H1 (cell line): ENCODE data around the gene UPB1. TPM values are rescaled to one million over a fixed set of nuclear protein-coding genes. Genes with fewer than 3 reads are reported as not detected.

Experiments
- BCL11A ChIP-seq, 2 experiments: IDR thresholded peaks; one replicate each; pipeline ENCODE4 v1.6.1; 2011; ENCODE audit warnings: low read depth in 2 of 2, low read length in 2 of 2, mild to moderate bottlenecking in 2 of 2
- BRCA1 ChIP-seq: IDR thresholded peaks from 2 replicates; pipeline ENCODE4 v1.6.1; 2012; ENCODE audit warnings: low read depth, low read length, improper control_type of control experiment
- CEBPB ChIP-seq: IDR thresholded peaks from 2 replicates; pipeline ENCODE4 v1.6.1; 2012; ENCODE audit warnings: low read depth, low read length
- CHD1 ChIP-seq: IDR thresholded peaks from 2 replicates; pipeline ENCODE4 v1.6.1; 2012; ENCODE audit warnings: low read depth, low read length, improper control_type of control experiment
- EGR1 ChIP-seq: IDR thresholded peaks from 2 replicates; pipeline ENCODE4 v1.6.1; 2011; ENCODE audit warnings: low read depth, low read length, borderline replicate concordance
- EP300 ChIP-seq, 2 experiments: IDR thresholded peaks; 1 replicate in 1 of 2; 2 replicates in 1 of 2; pipeline ENCODE4 v1.6.1; 2011 to 2012; ENCODE audit warnings: low read depth in 2 of 2, low read length in 2 of 2, mild to moderate bottlenecking in 2 of 2, borderline replicate concordance in 1 of 2, inconsistent platforms in 1 of 2, moderate library complexity in 1 of 2
- GABPA ChIP-seq: IDR thresholded peaks from 2 replicates; pipeline ENCODE4 v1.6.1; 2011; ENCODE audit warnings: mild to moderate bottlenecking, low read length, moderate library complexity, borderline replicate concordance; ENCODE audit not compliant: insufficient read depth
- HDAC2 ChIP-seq, 2 experiments: fragments of 300-600 bp in 1 of 2; sonication (generic) in 1 of 2; IDR thresholded peaks; 2 replicates each; pipeline ENCODE4 v1.6.1; 2011 to 2012; ENCODE audit warnings: low read depth in 2 of 2, low read length in 2 of 2, mild to moderate bottlenecking in 2 of 2, moderate library complexity in 2 of 2, borderline replicate concordance in 1 of 2, inconsistent platforms in 1 of 2
- HDAC6 ChIP-seq: IDR thresholded peaks from one replicate; pipeline ENCODE4 v1.7.1; 2012; ENCODE audit warnings: low read depth, mild to moderate bottlenecking, inconsistent platforms, low read length, moderate library complexity
- JUND ChIP-seq: IDR thresholded peaks from 2 replicates; pipeline ENCODE4 v1.6.1; 2011; ENCODE audit warnings: mild to moderate bottlenecking, improper control_type of control experiment, low read length
- KDM1A ChIP-seq: fragments of 200-600, 300-600 bp; sonication (generic); IDR thresholded peaks from 2 replicates; pipeline ENCODE4 v1.7.1; 2016; ENCODE audit warnings: mild to moderate bottlenecking, low read length, borderline replicate concordance
- MAFK ChIP-seq: IDR thresholded peaks from 2 replicates; pipeline ENCODE4 v1.6.1; 2012; ENCODE audit warnings: low read depth, mild to moderate bottlenecking, improper control_type of control experiment, low read length
- NANOG ChIP-seq: IDR thresholded peaks from 2 replicates; pipeline ENCODE4 v1.6.1; 2011; ENCODE audit warnings: low read length, low read depth, mild to moderate bottlenecking, inconsistent platforms; ENCODE audit not compliant: insufficient read depth, poor library complexity, severe bottlenecking
- PHF8 ChIP-seq: fragments of 200-600 bp; sonication (generic); conservative IDR thresholded peaks from 2 replicates; pipeline ENCODE4 v1.7.1; 2012; ENCODE audit warnings: low read depth, mild to moderate bottlenecking, inconsistent platforms, low read length, moderate library complexity
- POLR2A ChIP-seq, 2 experiments: IDR thresholded peaks; 1 replicate in 1 of 2; 2 replicates in 1 of 2; pipeline ENCODE4 v1.6.1; 2011; ENCODE audit warnings: low read depth in 2 of 2, low read length in 2 of 2, mild to moderate bottlenecking in 2 of 2; ENCODE audit errors: control extremely low read depth in 1 of 2
- POLR2AphosphoS5 ChIP-seq: IDR thresholded peaks from 2 replicates; pipeline ENCODE4 v1.6.1; 2011; ENCODE audit warnings: low read depth, low read length
- RNF2 ChIP-seq: fragments of 200-900, 300-1000 bp; sonication (generic); IDR thresholded peaks from 2 replicates; pipeline ENCODE4 v1.7.1; 2016; ENCODE audit warnings: borderline replicate concordance, low read depth, mild to moderate bottlenecking, antibody characterized with exemption, low read length; ENCODE audit not compliant: poor library complexity, severe bottlenecking; ENCODE audit errors: missing control alignments
- SP1 ChIP-seq: IDR thresholded peaks from 2 replicates; pipeline ENCODE4 v1.6.1; 2011; ENCODE audit warnings: low read depth, low read length
- SP2 ChIP-seq: IDR thresholded peaks from 2 replicates; pipeline ENCODE4 v1.6.1; 2012; ENCODE audit warnings: mild to moderate bottlenecking, low read length, inconsistent platforms
- SRF ChIP-seq: IDR thresholded peaks from 2 replicates; pipeline ENCODE4 v1.6.1; 2011; ENCODE audit warnings: mild to moderate bottlenecking, low read depth, low read length, moderate library complexity
- TCF12 ChIP-seq: IDR thresholded peaks from 2 replicates; pipeline ENCODE4 v1.6.1; 2011; ENCODE audit warnings: low read depth, mild to moderate bottlenecking, low read length
- ZNF274 ChIP-seq: IDR thresholded peaks from 2 replicates; pipeline ENCODE4 v1.7.0; 2012; ENCODE audit warnings: low read length, borderline replicate concordance; ENCODE audit errors: extremely low read depth
- polyA plus RNA-seq, 7 experiments: library from polyadenylated mRNA; depleted of rRNA in 3 of 7; stranded (reverse) in 5 of 7; unstranded in 2 of 7; fragments of >200 nt in 5 of 7; fragments of 200-250 nt in 2 of 7; gene quantifications; 1 replicate in 5 of 7; 2 replicates in 1 of 7; 4 replicates in 1 of 7; pipeline versions ENCODE4 v1.2.1 to v1.2.3, GENCODE V29; 2011 to 2013; ENCODE audit warnings: missing spikeins in 2 of 7, mixed read lengths in 2 of 7
- total RNA-seq: library from RNA; stranded (reverse); fragmentation: NEBNext Ultra II Directional; extraction: Animal tissue kit (Norgen Biotek cat#: 25700); gene quantifications from 2 replicates; pipeline ENCODE4 v1.2.1, GENCODE V29; 2021
- TF ChIP-seq, protein P1 (sequence below): IDR thresholded peaks from 2 replicates; pipeline ENCODE4 v1.6.1; 2012; ENCODE audit warnings: inconsistent platforms
- TF ChIP-seq, protein P2 (sequence below): IDR thresholded peaks from 2 replicates; pipeline ENCODE4 v1.6.1; 2012; ENCODE audit warnings: low read length, inconsistent platforms

Gene UPB1
- total and polyA plus RNA-seq, 2 of the 8 experiments (the other 6 are each of a cell fraction or from before 2014, with no cell fraction given) = 0.09 TPM; not detected in 1

DNA sequence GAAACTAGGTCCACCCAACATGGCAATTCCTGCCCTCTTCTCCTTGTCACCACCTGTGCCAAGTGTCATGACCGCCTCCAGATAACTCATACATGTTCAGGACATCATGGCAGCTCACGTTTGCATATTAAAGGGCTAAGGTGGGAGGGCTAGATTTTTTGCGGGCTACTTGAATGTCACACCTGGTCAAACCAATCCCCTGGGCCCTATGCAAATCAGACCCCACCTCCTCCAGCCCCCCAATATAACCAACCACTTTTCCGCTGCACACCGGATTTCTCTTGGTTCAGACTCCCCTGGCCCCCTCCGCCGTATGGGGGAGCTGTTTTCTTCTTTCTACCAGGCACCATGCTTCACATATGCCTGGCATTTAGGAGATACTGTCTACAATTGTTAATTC is 12.6 kb downstream of the UPB1 start (continued):
- TF ChIP-seq BRCA1 = no peak
- no peak for TF ChIP-seq ZNF274
- TF ChIP-seq PHF8 = no peak
- no peak for TF ChIP-seq TCF12
- TF ChIP-seq GABPA = no peak
- TF ChIP-seq SP2 = no peak
- no peak for TF ChIP-seq CHD1
- TF ChIP-seq RNF2 = no peak
- no peak for TF ChIP-seq BCL11A (IDR thresholded peaks at IDR 0.05; ENCODE audit: low read depth in 2 of 2, low read length in 2 of 2)
- no peak for TF ChIP-seq KDM1A
- TF ChIP-seq EGR1 = no peak
- TF ChIP-seq, protein P1, sequence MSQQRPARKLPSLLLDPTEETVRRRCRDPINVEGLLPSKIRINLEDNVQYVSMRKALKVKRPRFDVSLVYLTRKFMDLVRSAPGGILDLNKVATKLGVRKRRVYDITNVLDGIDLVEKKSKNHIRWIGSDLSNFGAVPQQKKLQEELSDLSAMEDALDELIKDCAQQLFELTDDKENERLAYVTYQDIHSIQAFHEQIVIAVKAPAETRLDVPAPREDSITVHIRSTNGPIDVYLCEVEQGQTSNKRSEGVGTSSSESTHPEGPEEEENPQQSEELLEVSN = no peak
- TF ChIP-seq EP300 (IDR thresholded peaks at IDR 0.05; ENCODE audit: borderline replicate concordance in 1 of 2, low read depth in 2 of 2, low read length in 2 of 2) = no peak; a peak in 1 of 3 replicates
- TF ChIP-seq POLR2AphosphoS5 = no peak
- no peak for TF ChIP-seq JUND
- TF ChIP-seq, protein P2, sequence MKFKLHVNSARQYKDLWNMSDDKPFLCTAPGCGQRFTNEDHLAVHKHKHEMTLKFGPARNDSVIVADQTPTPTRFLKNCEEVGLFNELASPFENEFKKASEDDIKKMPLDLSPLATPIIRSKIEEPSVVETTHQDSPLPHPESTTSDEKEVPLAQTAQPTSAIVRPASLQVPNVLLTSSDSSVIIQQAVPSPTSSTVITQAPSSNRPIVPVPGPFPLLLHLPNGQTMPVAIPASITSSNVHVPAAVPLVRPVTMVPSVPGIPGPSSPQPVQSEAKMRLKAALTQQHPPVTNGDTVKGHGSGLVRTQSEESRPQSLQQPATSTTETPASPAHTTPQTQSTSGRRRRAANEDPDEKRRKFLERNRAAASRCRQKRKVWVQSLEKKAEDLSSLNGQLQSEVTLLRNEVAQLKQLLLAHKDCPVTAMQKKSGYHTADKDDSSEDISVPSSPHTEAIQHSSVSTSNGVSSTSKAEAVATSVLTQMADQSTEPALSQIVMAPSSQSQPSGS = no peak
- TF ChIP-seq NANOG = no peak
- TF ChIP-seq SRF = no peak
- peak; percentile 53; the same call in 1 of the 2 replicates for TF ChIP-seq SP1
- TF ChIP-seq HDAC2 (IDR thresholded peaks at IDR 0.05; ENCODE audit: borderline replicate concordance in 1 of 2, low read depth in 2 of 2, low read length in 2 of 2) = no peak
- TF ChIP-seq CEBPB = no peak
- TF ChIP-seq MAFK = no peak
- no peak for TF ChIP-seq HDAC6
- TF ChIP-seq POLR2A (IDR thresholded peaks at IDR 0.05; ENCODE audit: control extremely low read depth in 1 of 2, low read depth in 2 of 2, low read length in 2 of 2) = 0 out of 3 replicates have a peak, but pooled peaks of 1 of the 2 experiments have one; percentile 26
